ENCODE measurements around the gene IGSF9B.

IGSF9B gene

DNA sequence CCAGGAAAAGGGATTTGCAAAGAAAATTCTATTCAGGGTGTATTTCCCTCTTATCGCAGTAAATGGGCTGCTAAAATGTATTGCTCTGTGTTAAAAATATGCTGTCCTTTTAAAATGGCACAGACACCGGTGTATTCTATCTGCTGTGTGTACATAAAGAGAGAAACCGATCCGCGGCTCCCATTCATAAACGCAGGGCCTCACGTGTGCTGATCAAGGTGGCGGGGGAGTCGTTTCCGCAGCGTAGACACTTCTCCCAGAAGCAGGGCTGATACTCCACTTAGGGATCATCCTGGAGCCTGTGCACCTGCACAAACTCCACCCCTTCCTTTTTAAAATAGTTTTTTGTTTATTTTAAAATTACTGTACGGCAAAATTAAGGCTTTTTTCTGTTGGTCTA is 26.1 kb upstream of the IGSF9B start:
- no peak for DNase-seq

DNA sequence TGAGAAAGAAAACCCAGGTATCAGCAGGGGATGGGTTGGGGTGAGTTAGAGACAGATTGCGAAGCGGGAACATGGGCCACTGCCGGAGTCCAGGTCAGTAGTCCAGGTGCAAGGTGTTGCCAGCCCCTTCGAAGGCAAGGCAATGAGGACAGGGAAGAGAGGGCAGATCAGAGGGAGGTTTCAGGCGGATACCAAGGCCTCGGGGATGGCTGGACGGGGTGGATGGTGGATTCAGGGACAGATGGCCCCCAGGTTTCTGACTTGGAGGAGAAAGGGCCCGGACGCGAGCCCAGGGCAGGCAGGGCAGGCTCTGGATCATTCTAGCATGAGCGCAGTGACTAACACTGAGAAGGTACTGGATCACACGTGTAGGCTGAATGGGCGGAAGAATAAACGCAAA is 25.4 kb upstream of the IGSF9B start:
- no peak for DNase-seq

DNA sequence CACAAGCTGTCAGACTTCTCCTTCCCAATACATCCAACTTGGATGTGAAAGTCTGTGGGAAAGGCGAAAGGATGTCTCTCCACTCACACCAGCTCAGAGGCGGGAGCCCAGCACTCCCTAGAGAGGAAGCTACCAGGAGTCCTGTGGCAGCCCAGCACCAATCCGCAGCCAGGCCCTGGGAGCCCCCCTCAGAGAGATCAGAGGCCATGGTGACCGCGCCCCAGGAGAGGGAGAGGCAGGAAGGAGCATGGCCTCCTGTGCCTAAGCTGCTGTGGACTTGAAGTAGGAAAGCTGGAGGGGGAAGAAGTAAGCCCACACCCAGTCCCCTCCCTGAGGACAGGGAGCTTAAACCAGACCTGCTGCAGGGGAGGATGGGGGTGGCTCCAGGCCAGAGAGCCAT is 24.4 kb upstream of the IGSF9B start:
- DNase-seq, result no peak

DNA sequence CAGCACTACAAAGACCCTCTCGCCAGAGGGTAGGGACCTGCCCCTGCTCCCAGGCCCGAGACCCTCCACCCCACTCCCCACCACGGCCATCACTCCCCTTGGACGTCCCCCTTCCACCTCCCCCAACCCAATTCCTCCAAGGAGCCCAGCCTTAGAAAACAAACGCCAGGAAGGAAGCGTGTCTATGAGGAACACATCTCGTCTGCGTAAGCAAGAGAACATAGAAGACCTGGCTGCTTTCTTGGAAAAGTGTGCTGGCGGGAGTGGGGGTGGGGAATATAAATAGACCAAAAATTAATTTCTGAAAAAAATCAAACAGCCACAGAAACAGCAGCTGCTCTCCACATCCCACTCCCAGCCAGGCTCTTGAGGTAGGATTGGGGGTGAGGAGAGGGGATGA is 23.9 kb upstream of the IGSF9B start:
- no peak for DNase-seq

DNA sequence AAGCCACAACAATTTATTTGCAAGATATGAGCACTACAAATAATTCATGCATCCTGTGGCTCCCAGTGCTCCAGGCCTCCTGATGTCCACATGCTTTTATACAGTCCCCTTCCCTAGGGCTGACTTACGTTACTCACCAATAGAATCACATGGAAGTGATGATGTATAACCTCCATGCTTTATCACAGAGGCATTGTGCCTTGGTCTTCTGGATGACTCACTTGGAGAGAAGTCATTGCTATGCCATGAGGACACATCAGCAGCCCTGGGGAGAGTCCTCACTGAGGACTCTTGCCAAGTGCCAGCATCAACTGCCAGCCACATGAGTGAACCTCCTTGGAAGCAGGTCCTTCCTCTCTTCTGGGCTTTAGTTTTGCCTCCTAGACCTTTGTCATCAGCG is 22.0 kb upstream of the IGSF9B start:
- no peak for DNase-seq

DNA sequence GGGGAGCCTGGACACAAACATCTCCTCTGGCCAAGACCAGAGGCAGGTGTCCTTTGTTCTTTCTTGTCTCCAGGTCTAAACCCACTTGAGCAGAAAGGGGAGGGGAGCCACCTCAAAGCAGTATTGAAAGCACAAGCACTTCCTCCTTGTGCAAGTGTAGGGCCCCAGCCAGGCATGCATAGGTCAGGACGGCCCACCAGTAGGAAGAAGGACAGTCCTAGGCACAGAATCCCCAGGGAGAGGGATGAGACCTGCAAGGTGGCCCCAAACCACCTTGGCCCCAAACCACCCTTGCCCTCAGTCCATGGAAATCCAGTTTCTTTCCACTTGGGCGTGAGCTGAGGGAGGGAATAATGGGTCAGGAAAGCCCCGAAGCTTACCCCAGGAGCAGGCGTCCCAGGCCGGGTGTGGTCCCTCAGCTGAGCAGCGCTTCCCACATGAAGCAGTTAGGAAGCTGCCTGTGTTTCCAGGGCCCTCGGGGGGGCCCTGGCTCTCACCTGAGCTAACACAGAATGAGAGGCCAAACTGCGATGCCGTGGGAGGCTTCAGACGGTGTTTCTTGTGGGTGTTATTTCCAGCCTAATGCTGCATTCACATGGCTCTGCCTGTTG is 20.4 kb upstream of the IGSF9B start:
- DNase-seq, result no peak

DNA sequence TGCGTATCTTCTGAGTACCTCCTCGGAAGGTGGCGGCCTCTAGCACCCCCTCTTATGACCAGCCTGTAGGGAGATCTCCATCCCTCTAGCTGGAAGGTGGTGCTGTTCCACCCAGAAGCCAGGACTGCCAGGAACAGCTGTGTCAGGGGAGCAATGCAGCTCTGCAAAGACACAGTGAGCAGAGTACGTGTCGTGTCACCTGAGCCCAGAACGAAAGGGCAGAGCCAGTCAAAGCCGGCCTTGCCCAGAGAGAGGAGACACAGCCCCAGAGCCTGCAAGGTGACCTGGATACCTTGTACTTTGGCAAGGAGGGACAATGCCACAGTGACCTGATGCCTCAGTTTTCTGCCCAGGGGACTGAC is 18.7 kb upstream of the IGSF9B start:
- no peak for DNase-seq

DNA sequence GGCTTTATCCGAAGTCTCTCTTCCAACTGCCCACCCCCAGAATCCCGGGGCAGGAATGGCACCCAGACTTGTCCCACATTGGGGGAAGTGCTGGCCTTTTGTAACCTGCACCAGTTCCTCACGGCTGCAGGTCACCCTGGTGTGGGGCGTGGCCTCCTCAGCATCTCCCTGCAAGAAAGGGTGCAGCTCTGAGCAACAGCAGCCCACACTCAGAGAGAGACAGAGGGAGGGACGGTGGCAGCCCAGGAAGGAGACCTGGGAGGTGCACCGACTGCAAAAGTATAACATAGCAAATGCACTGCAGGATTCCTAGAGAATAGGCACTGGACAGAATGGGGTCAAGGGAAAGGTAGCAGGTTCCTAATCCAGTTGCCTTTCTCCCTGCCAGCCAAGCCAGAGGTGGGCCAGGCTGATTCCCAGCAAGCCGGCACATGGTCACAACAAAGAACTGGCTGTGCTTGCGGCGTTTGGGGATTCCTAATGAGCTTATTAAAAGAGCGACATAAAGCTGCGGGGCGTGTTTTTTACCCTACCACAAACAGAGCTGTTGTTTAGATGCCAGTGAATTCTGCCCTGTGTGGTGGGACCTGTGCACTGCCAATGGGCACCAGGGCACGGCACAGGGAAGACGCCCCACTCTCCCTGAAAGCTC is 18.2 kb upstream of the IGSF9B start:
- DNase-seq, result no peak

DNA sequence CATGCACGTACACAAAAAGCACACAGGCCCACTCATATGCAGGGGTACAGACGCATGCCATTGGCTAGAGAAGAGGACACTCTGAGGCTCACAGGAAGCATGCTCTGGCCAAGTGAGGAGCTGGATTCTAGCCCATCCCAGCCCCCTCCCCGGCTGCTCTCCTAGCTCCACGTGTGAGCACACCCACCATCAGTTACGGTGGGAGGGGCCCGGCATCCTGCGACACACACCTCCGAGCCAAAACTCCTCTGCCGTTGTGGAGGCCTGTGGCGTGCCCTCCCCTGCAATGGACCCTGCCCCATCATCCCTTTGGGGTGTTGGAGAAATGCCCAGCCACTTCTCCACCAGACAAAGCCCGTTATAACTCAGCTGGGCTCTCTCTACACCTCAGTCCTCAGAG is 15.1 kb upstream of the IGSF9B start:
- DNase-seq, result no peak

DNA sequence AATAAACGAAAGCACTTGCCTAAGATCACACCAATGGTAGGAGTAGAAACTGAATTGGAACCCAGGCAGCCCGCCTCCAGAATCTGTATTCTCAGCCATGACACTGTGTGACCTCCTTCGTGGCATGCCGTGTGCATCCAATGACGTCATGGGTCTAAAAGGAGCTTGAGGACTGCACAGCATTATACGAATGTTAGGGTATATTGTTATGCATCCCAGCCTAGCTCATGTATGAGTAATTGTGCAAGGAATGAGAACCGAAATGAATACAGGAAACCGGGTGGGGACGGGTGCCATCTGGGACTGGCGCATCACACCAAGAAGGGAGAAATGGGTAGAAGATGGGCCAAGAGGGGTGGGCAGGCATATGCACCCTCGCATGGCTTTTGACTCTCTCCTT is 12.3 kb upstream of the IGSF9B start:
- DNase-seq, result no peak

DNA sequence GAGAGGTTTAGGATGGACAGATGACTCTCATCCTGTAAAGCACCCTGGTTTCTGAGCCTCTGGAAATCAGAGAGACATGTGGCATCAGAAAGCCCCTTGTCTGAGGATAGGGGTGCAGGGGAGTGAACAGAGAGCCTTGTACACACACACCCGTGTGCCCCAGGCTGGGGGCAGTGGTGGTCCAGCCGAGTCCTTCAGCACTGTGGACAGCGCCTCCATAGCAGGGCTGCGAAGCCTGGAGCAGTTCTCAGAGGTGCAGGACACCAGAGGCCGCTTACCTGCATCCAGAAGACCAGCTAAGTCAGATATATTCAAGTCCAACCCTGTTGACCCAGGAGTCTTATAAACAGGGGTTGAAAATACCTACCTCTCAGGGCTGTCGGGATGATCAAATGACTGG is 11.5 kb upstream of the IGSF9B start:
- no peak for DNase-seq

DNA sequence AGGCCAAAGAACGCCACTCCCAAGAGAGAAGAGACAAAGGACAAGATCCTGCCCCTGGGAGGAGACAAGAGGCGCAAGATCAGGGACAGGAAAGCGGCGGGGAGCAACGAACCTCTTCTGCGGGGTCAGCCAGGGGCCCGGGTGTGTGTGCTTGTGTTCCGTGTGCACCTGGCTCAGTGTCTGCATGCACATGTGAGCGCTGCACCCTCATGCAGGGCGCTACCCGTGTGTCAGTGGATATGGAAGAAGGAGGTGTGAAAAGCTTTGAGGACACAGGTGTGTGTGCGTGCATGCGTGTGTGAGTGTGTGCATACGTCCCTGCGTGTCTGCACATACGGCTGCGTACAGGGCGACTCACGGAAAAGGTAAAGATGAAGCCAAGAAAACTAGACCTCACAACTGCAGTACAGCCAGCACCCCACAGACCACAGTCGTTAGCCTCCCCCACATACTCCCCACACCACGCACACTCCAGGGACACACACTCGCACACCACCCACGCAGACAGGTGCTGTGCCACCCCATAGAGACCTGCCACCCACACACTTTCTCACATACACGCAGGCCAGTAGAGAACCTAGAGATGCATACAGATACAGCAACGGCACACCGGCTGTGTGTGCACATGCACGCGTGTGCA is 11.0 kb upstream of the IGSF9B start:
- no peak for DNase-seq

DNA sequence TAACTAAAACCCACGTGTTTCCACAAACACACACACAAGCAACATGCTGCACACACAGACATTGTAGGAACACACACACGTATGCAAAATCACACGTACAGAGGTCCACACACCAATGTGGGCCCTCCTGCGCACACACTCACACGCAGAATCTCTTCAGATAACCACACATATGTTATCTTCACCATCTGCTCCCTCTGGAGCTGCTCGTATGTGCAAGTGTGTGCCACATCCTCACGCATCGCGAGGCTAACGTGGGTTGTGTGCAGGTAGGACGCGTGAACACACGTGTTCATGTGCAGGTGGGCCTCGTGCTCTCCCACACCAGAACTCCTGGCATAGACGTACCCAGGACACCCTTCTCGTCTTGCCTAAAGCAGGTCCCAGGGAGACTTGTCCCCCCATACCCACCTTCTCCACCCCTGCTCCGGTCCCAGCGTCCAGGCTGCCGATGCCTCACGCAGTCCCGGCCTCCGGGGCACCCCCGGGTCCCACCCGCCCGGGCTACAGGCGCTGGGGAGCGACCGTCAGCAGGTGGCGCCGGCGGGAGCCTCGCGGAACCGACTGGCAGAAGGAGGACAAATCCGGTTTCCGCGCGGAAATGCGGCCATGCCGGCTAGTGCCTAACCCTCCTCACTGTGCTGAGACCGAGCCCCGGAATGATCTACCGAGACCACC is 10.3 kb upstream of the IGSF9B start:
- DNase-seq, result no peak

DNA sequence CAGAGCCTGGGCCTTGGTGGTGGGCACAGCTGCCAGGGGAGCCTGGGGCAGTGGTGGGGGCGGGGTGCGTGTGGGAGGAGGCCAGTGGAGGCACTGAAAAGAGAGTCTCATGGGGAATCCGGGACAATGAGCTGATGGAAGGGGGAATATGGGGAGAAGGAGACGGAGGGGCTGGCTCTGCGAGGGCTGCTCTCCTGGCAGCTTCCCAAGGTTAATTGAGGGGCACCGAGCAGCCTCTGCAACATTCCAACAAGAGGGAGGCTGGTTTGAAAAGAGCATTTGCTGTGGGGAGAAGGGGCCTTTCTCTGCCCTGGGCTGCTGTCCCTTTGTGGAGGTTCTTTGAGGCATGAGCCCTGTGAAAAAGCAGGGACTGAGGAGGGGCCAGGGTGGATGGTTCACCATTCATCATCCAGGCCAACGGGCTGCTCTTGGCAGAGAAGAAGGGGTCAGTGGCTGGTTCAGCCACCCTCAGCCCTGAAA is 9.4 kb upstream of the IGSF9B start:
- DNase-seq, result no peak

DNA sequence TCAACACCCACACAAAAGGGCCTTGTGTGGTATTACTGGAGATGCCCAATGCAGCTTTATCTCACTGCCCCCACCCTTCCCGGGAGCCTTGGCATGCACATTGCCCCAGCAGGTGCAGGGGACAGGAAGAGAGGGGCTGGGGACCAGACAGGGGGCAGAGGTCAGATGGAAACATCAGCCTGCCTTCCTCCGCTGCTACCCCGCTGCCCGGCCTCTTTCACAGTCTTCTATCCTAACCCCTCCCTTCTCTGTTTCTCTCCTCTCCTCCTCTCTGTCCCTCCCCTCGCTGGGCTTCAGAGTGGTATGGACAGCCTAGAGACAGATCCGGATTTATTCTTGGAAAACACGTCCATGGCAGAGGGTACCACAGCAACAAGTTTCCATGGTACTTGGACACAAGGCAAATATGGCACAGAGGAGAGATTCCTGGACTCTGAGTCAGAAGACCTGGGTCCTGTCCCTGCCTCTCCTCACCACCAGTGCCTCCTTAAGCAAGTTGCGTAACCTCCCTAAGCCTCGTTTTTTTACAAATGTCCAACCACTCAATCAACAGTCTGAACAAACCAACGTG is 8.3 kb upstream of the IGSF9B start:
- no peak for DNase-seq

DNA sequence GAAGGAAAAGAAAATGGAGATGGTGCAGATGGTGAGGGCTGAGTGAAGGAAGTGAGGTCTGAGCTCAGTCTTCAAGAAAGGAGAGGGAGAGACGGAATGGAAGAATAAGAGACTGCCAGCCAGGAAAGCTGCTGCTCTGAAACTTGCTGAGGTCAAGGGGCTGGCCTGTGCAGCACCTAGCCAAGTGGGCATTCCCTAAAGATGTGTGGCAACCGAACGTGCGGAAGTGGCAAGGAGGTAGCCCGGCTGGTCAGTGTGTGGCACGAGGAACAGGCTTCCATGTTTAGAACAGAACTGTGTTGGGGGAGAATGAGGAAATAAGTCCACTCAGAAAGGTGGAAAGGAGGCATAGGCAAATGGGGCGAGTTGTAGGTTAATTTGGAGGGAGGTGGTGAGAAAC is 7.6 kb upstream of the IGSF9B start:
- DNase-seq, result no peak

DNA sequence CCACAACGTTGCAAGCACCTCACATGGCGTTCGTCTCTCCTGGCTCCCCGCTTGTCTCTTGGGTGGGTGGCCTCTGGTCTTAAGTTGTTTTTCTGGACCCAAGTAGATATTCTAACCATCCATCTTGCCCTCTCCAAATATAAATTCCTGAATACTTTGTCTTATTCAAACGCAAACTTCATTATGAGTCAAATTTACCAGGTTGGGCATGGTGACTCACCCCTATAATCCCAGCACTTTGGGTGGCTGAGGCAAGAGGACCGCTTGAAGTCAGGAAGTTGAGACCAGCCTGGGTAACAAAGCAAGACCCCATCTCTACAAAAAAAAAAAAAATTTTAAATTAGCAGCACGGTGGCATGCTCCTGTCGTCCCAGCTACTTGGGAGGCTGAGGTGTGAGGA is 5.1 kb upstream of the IGSF9B start:
- DNase-seq, result no peak

DNA sequence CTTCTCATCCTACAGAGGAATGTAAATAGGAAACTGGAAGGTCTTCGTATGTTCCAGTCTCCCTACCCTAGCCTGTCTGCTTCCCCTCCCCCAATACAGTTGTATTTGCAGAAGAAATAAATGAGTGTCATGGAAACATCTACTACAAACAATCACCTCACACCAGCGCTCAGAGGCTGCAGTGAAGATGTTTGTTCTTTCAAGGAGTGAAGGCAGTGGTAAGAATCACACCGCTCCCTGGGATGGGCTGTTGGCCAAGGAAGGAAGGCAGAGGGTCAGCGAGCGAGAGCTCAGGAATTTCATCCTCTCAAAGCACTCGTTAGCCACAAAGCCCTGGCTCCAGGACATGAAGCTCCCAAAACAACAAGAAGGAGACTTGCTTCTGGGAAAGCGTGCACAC is 1.1 kb upstream of the IGSF9B start:
- DNase-seq, result no peak

DNA sequence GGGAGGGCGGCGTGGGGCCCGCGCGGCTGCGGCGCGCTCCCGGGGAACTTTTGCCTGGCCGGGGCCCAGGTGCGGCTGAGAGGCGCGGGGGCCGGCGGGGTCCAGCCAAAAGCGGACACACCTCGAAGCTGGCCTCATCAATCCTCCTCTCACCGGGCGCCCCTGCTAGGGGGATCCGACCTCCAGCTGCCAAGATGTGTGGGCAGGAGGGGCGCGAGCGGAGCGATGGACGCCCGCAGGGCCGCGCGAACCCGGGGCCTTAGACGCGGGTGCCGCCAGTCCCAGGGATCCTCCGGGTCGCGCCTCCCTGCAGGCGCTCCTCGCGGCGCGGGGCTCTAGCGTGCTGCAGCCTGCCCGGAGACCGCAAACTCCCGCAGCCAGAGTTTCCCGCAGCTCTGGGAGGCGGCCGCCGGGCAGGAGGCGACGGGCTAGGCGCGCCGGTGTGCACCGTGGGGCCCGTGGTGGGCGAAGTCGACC is 785 bp downstream of the IGSF9B start:
- no peak for DNase-seq

DNA sequence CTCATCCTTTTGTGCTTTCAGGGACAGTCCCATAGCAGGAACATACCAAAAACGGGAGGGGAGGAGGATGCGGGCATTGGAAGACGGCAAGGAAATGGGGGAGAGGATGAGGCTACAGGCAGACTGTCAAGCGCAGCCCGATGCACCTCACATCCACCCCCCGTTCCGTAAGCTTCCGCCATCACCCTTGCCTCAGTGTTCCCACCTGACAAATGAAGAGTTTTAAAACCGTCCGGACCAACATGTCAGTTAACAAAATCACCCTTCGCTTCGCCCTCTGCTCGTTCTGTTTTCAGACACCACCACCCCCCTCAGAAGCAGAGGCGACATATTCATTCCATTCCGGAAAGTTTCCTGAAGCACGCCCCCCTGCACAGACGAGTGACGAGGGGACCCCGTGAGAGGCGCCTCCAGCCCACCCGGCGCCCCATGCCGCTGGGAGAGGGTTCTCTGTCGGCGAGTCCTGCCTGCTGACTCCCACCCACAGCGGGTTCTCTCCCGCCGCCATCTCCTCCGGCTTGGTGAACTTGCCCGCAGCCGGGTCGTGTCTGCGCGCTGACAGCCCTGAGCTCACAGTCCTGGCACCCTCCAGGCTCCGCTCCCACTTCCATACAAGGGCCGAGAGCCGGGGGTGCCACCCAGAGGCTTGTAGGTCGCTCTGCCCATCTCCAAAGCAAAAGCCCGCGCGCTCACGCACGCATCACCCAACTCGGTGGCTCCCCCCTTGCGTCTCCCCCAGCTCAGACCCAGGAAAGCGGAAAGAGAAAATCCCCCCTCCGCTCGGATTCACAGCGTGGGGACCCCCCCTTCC is 1.5 kb downstream of the IGSF9B start:
- no peak for DNase-seq

DNA sequence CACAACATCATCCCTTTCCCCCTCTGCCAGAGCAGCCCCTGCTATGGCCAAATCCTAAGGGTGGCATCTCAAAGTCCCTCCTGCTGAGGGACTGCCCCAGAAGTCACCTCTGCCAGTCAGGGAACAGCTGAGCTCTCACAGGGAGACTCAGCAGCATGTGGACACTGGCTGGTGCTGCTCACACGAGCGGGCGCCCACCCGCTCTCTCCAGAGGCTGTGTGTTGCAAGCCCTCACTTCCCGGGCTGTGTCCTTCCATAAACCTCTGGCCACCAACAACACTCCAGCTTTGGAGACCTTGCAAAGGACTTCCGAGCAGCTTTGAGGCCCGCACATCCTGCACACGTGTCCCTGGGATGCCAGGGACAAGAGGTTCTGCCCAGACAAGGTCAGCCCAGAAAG is 2.8 kb downstream of the IGSF9B start:
- no peak for DNase-seq

DNA sequence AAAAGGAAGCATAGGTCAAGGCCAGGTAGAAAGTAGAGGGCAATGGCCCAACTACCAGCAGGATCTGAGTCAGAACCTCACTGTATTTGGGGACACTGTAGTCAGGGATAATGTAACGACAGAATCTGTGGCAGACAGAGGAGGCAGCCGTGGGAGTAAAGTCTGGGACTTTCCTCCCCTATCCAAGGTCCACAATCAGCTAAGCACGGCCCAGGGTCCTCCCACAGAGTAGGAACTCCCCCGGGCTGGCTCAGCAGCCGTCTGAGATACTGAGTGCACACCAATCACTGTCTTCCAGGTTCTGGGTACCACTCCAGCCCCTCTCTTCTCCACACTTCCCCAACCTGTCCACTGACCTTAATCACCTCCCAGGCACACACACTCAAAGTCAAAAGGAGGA is 3.2 kb downstream of the IGSF9B start:
- DNase-seq, result peak; percentile 35

All from OCI-M1 (cell line).